ENCODE results near the gene NPDC1. TPM values are rescaled to one million over a fixed set of nuclear protein-coding genes. Genes with fewer than 3 reads are reported as not detected.

The NPDC1 gene
- total and polyA plus RNA-seq, 7 donors, result 21.4 to 118 (median 60.7) TPM

GRCh38 chr9:137011907-137012675, 33.9 kb downstream of the NPDC1 start:
- no peaks in the 10 kb centered on the region for H3K4me1 ChIP-seq
- H3K27me3 ChIP-seq, result no peaks in the 10 kb centered on the region
- H3K27ac ChIP-seq, result no peak overlapping the region
- TF ChIP-seq POLR2A (IDR thresholded peaks at IDR 0.05), result no peak
- TF ChIP-seq EP300 (IDR thresholded peaks at IDR 0.05), result no peak
- no peak for TF ChIP-seq POLR2AphosphoS5 (IDR thresholded peaks at IDR 0.05)
- TF ChIP-seq CTCF (IDR thresholded peaks at IDR 0.05), result no peak
- H3K9me3 ChIP-seq, result no peaks in the 10 kb centered on the region
- intact Hi-C loops (cut with DNase I), result no loop called here
- H3K36me3 ChIP-seq, result peaks cover 0 to 69% (median 20%) of the 10 kb centered on the region in 4 donors
- DNase-seq, result no peak
- WGBS, 2 donors, result 91 to 92% methylated on average over 39 of the region's 39 CpGs
- H3K4me3 ChIP-seq, result no peak overlapping the region

- Histone ChIP-seq H3K9me3 (no peaks in the 10 kb centered on the region), H3K36me3 (peaks cover 0 to 60% (median 20%) of the 10 kb centered on the region in 4 donors), H3K27me3 (no peaks in the 10 kb centered on the region), H3K4me3 (no peak overlapping the region), H3K27ac (no peak overlapping the region), H3K4me1 (no peaks in the 10 kb centered on the region)
- no peak for TF ChIP-seq POLR2AphosphoS5 (IDR thresholded peaks at IDR 0.05)
- no peak for TF ChIP-seq CTCF (IDR thresholded peaks at IDR 0.05)
- TF ChIP-seq POLR2A (IDR thresholded peaks at IDR 0.05), result no peak
- no peak for TF ChIP-seq EP300 (IDR thresholded peaks at IDR 0.05)
- intact Hi-C loops (cut with DNase I), result no loop called here
- DNase-seq, result no peak
- WGBS, 2 donors, result 94 to 97% methylated on average over 24 of the region's 24 CpGs
Observed at GRCh38 chr9:137011156-137011555, 34.8 kb downstream of the NPDC1 start.

GRCh38 chr9:137009938-137010732, 35.8 kb downstream of the NPDC1 start:
- Histone ChIP-seq H3K36me3 (peaks cover 0 to 50% (median 19%) of the 10 kb centered on the region in 4 donors), H3K4me1 (no peaks in the 10 kb centered on the region), H3K27me3 (no peaks in the 10 kb centered on the region), H3K27ac (no peak overlapping the region), H3K9me3 (no peaks in the 10 kb centered on the region), H3K4me3 (no peak overlapping the region)
- DNase-seq, result no peak
- 95 to 96% methylated on average over 49 of the region's 49 CpGs for WGBS, 2 donors
- TF ChIP-seq POLR2A (IDR thresholded peaks at IDR 0.05) (no peak), EP300 (IDR thresholded peaks at IDR 0.05) (no peak), POLR2AphosphoS5 (IDR thresholded peaks at IDR 0.05) (no peak), CTCF (IDR thresholded peaks at IDR 0.05) (no peak)
- intact Hi-C loops (cut with DNase I), result no loop called here

GRCh38 chr9:137009217-137009616, 36.8 kb downstream of the NPDC1 start:
- DNase-seq, result no peak
- no peaks in the 10 kb centered on the region for H3K4me1 ChIP-seq
- 95 to 96% methylated on average over 18 of the region's 18 CpGs for WGBS, 2 donors
- no peak overlapping the region for H3K4me3 ChIP-seq
- intact Hi-C loops (cut with DNase I), result no loop called here
- no peaks in the 10 kb centered on the region for H3K9me3 ChIP-seq
- peaks cover 0 to 42% (median 16%) of the 10 kb centered on the region in 4 donors for H3K36me3 ChIP-seq
- TF ChIP-seq CTCF (IDR thresholded peaks at IDR 0.05) (no peak), EP300 (IDR thresholded peaks at IDR 0.05) (no peak), POLR2A (IDR thresholded peaks at IDR 0.05) (no peak), POLR2AphosphoS5 (IDR thresholded peaks at IDR 0.05) (no peak)
- H3K27ac ChIP-seq, result no peak overlapping the region
- no peaks in the 10 kb centered on the region for H3K27me3 ChIP-seq

Data from sigmoid colon (tissue), 7 donors.